Measurements from ENCODE around the gene GABRB2. TPM values are rescaled to one million over a fixed set of nuclear protein-coding genes. Genes with fewer than 3 reads are reported as not detected.
"Not testable (repeated sequence)": the region's sequence is repeated elsewhere in the genome, so short reads cannot be mapped to it uniquely, and the experiment has no call there.

GABRB2 gene
- total and polyA plus RNA-seq, 4 donors: 0.08 TPM; not detected in 3

GRCh38 chr5:161256957-161257356, 289.6 kb downstream of the GABRB2 start:
- no peak for DNase-seq (ENCODE audit: low spot score)
- 67% methylated on average over 2 of the region's 2 CpGs for WGBS
- no peaks in the 10 kb centered on the region for H3K4me1 ChIP-seq (ENCODE audit: control insufficient read depth in 4 of 4, insufficient read depth in 4 of 4, low read length in 3 of 4)
- no peak for TF ChIP-seq SP1 (IDR thresholded peaks at IDR 0.05)
- H3K36me3 ChIP-seq (ENCODE audit: control insufficient read depth in 4 of 4, insufficient read depth in 3 of 4, low read depth in 1 of 4, low read length in 3 of 4): no peaks in the 10 kb centered on the region
- no peak overlapping the region for H3K9ac ChIP-seq (ENCODE audit: low read depth in 1 of 2, low read length in 2 of 2)
- no peaks in the 10 kb centered on the region for H3K9me3 ChIP-seq (ENCODE audit: control insufficient read depth in 4 of 4, low read length in 3 of 4)
- H3K4me3 ChIP-seq (ENCODE audit: low read depth in 1 of 3, low read length in 3 of 3): no peak overlapping the region
- no peak overlapping the region for H3K27ac ChIP-seq (ENCODE audit: low read depth in 1 of 2, low read length in 2 of 2)
- H3K27me3 ChIP-seq (ENCODE audit: control insufficient read depth in 4 of 4, insufficient read depth in 4 of 4, low read length in 3 of 4): no peaks in the 10 kb centered on the region

DNA sequence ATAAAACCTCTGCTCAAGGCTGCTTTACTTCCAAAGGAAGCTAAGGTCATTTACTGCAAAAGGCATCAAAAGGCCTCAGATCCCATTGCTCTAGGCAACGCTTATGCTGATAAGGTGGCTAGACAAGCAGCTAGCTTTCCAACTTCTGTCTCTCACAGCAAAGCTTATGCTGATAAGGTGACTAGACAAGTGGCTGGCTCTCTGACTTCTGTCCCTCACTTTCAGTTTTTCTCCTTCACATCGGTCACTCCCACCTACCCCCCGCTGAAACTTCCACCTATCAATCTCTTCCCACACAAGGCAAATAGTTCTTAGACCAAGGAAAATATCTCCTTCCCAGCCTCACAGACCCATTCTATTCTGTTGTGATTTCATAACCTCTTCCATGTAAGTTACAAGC, 293.6 kb downstream of the GABRB2 start:
- H3K27ac ChIP-seq (ENCODE audit: low read depth in 1 of 2, low read length in 2 of 2); H3K36me3 ChIP-seq (ENCODE audit: control insufficient read depth in 4 of 4, insufficient read depth in 3 of 4, low read depth in 1 of 4, low read length in 3 of 4); H3K27me3 ChIP-seq (ENCODE audit: control insufficient read depth in 4 of 4, insufficient read depth in 4 of 4, low read length in 3 of 4); H3K4me1 ChIP-seq (ENCODE audit: control insufficient read depth in 4 of 4, insufficient read depth in 4 of 4, low read length in 3 of 4); H3K9me3 ChIP-seq (ENCODE audit: control insufficient read depth in 4 of 4, low read length in 3 of 4); DNase-seq (ENCODE audit: low spot score); H3K4me3 ChIP-seq (ENCODE audit: low read depth in 1 of 3, low read length in 3 of 3); H3K9ac ChIP-seq (ENCODE audit: low read depth in 1 of 2, low read length in 2 of 2): not testable (repeated sequence)
- WGBS: 29% methylated on average over 3 of the region's 3 CpGs

DNA sequence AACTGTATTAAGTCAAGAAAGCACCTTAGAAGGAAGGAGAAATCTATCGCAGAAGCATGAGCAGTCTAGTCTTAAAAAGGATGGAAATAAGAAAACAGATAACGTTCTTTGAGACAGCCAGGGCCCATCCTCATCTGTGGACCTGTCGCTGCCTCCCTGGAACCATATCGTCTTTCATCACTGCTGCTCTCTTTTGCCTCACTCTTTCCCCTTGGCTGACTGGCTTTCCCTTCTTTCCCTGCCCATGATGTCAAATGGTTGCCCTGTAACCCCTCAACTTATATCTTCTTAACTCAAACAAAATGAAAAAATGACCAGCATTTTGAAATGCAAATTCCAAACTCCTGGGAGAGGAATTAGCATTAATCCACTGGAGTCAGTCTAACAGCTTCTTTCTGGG, 299.8 kb downstream of the GABRB2 start:
- H3K36me3 ChIP-seq (ENCODE audit: control insufficient read depth in 4 of 4, insufficient read depth in 3 of 4, low read depth in 1 of 4, low read length in 3 of 4): no peaks in the 10 kb centered on the region
- TF ChIP-seq GABPA (IDR thresholded peaks at IDR 0.05 in 1 of 2, conservative IDR thresholded peaks at IDR 0.05 in 1 of 2) (no peak), JUND (IDR thresholded peaks at IDR 0.05) (no peak), RAD21 (IDR thresholded peaks at IDR 0.05) (no peak)
- no peak overlapping the region for H3K4me3 ChIP-seq (ENCODE audit: low read depth in 1 of 3, low read length in 3 of 3)
- WGBS: 63% methylated on average over 4 of the region's 4 CpGs
- no peak overlapping the region for H3K27ac ChIP-seq (ENCODE audit: low read depth in 1 of 2, low read length in 2 of 2)
- H3K27me3 ChIP-seq (ENCODE audit: control insufficient read depth in 4 of 4, insufficient read depth in 4 of 4, low read length in 3 of 4): no peaks in the 10 kb centered on the region
- DNase-seq (ENCODE audit: low spot score): no peak
- H3K4me1 ChIP-seq (ENCODE audit: control insufficient read depth in 4 of 4, insufficient read depth in 4 of 4, low read length in 3 of 4): no peaks in the 10 kb centered on the region
- H3K9me3 ChIP-seq (ENCODE audit: control insufficient read depth in 4 of 4, low read length in 3 of 4): no peaks in the 10 kb centered on the region
- H3K9ac ChIP-seq (ENCODE audit: low read depth in 1 of 2, low read length in 2 of 2): no peak overlapping the region

GRCh38 chr5:161245846-161246245, 300.7 kb downstream of the GABRB2 start:
- not testable (repeated sequence) for H3K27me3 ChIP-seq (ENCODE audit: control insufficient read depth in 4 of 4, insufficient read depth in 4 of 4, low read length in 3 of 4); H3K36me3 ChIP-seq (ENCODE audit: control insufficient read depth in 4 of 4, insufficient read depth in 3 of 4, low read depth in 1 of 4, low read length in 3 of 4); DNase-seq (ENCODE audit: low spot score); H3K9ac ChIP-seq (ENCODE audit: low read depth in 1 of 2, low read length in 2 of 2); H3K27ac ChIP-seq (ENCODE audit: low read depth in 1 of 2, low read length in 2 of 2); H3K4me1 ChIP-seq (ENCODE audit: control insufficient read depth in 4 of 4, insufficient read depth in 4 of 4, low read length in 3 of 4); H3K9me3 ChIP-seq (ENCODE audit: control insufficient read depth in 4 of 4, low read length in 3 of 4); H3K4me3 ChIP-seq (ENCODE audit: low read depth in 1 of 3, low read length in 3 of 3)
- 48% methylated on average over 5 of the region's 5 CpGs for WGBS

Other genes with a start within 250 kb of the GABRB2 start
- gene GABRA6, start 139.0 kb upstream of the GABRB2 start, total RNA-seq: not detected
- gene GABRA6, start 139.0 kb upstream of the GABRB2 start, polyA plus RNA-seq: not detected

Data from liver (tissue), 9 donors.